Fibroblast of upper back skin (primary cell): ENCODE measurements around the gene LRRC27.

Experiments
- DNase-seq: peaks from one replicate; pipeline ENCODE4 v3.0.0-alpha.2; 2013

The LRRC27 gene

GRCh38 chr10:132360766-132361447 is 28.9 kb downstream of the LRRC27 start:
- no peak for DNase-seq

DNA sequence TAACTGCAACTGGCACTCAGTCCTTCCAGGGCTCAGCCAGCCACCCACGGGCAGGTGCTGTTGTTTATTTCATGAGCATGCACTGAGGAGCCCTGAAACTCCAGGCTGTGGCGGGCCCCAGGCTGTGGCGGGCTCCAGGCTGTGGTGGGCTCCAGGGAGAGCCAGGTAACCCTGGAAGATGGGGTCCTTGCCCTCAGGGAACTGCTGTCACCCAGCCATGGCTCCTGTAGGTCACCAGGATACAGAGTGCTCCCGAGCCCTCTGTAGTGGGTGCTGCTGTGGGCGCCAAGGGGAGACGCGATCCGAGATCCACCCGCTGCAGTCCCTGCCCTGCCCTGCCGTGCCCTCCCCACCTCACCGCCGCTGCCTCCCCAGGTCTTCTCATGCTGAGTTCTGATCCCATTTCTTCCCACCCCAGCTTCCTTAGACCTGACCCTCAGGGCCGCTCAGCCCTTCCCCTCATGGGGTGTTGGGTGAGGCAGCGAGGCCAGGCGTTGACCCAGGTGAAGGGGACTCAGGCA is 29.6 kb downstream of the LRRC27 start:
- DNase-seq, result no peak

DNA sequence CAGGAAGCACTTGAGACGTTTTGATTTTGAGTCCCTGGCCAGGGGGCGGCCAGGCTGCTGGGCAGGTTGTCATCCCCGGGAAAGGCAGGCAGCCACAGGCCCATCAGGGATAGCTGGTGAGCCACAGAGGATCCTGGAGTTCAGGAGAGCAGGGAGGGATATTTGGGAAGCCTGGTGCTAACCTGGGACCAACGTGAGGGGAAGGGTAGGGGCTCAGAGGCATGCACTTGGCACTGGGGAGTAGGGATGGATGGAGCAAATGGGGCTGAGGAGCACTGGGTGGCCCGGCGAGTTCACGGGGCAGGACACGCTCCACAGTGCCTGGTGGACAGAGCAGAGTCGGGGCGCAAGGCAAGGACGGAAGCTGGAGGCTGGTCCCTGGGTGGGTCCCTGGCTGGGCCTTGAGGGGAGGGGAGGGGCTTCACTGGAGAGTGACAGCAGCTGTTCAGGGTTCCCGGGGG is 30.2 kb downstream of the LRRC27 start:
- no peak for DNase-seq

DNA sequence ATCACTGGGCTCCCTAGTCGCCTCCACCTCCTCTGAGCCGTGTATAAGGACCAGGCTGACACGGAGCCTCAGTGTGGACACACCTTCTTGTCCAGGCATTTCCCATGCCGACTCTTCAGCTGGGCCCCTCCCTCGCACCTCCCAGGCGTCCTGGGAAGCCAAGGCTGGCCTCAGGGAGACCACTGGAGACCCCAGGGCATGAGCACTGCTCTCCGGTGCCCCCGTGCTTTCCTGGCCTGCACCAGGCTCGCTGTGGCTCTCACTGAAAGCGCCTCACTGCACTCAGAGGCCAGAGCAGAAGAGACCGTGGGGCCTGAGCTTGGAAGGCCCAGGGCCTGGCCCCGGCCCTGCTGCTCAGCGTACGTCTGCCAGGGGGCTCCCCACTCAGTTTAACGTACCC is 31.4 kb downstream of the LRRC27 start:
- no peak for DNase-seq

DNA sequence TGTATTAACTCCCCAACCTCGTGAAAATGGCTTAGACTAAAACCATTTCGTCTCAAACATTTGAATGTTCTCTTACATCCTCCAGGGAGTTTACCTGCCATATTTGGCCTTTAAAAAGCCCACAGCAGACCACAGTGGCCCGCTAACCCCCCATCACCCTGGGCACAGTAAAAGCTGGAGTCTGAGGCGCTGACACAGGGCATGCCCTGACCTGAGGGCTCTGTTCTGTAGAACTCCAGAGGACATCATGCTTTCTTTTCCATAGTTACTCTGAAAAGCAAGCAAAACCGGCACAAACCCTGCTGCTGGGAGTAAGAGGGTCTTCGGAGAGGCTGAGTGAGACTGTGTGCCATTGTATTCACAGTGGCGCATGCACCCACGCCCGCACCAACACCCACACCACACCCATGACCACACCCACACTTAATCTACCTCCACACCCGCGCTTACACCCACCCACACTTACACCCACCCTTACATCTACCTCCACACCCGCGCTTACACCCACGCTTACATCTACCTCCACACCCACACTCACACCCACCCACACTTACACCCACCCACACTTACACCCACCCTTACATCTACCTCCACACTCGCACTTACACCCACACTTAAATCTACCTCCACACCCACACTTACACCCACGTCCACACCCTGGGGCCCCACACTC is 32.1 kb downstream of the LRRC27 start:
- DNase-seq, result no peak

GRCh38 chr10:132364594-132364970 is 32.6 kb downstream of the LRRC27 start:
- no peak for DNase-seq

DNA sequence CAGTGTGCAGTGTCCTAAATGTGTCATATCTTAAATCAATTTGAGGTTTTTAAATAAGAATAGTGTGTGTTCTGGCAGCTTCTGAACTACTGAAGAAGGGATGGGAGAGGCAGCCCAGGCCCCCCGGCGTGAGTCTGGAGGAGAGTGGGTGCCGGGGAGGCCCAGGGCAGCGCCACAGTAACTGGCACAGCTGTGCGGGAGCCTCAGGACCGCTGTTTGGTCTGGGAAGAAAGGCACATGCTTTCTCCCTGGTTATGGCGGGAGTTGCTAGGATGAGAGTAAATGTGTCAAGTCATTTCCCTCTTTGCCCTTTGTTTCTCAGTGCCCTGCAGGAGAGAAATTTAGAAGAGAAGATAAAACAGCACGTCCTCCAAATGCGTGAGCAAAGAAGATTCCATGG is 33.1 kb downstream of the LRRC27 start:
- no peak for DNase-seq

- no peak for DNase-seq
Measured at GRCh38 chr10:132366006-132366405, 34.0 kb downstream of the LRRC27 start.

DNA sequence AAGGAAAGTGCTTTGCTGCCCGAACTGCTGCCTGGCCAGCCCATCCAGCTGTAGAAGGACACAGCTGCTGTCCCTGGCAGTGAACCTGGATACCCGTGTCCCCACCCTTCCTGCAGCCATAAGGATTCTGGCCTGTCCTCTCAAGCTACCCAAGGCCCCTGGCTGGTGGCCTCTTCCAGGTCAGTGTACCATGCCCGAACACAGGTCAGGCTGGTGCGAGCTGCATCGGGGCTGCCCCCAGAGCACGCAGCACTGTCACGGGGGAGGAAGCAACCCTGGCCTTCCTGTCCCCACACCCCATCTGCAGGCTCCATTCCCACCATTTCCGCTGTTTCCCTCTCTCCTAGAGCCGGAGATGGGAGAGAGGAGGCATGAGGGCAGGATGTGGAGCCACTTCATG is 34.5 kb downstream of the LRRC27 start:
- DNase-seq, result no peak

DNA sequence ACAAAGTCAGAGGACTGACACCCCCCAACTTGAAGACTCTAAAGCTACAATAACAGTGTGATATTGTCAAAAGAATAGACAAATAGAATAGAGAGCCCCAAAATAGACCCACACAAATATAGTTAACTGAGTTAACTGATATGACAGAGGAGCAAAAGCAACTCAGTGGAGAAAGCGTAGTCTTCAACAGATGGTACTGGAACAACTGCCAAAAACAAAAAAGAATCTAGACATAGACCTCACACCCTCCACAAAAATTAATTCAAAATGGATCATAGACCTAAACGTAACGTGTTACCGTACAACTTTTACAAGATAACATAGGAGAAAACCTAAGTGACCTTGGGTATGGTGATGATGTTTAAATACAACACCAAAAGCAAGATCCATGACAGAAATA is 36.4 kb downstream of the LRRC27 start:
- no peak for DNase-seq

DNA sequence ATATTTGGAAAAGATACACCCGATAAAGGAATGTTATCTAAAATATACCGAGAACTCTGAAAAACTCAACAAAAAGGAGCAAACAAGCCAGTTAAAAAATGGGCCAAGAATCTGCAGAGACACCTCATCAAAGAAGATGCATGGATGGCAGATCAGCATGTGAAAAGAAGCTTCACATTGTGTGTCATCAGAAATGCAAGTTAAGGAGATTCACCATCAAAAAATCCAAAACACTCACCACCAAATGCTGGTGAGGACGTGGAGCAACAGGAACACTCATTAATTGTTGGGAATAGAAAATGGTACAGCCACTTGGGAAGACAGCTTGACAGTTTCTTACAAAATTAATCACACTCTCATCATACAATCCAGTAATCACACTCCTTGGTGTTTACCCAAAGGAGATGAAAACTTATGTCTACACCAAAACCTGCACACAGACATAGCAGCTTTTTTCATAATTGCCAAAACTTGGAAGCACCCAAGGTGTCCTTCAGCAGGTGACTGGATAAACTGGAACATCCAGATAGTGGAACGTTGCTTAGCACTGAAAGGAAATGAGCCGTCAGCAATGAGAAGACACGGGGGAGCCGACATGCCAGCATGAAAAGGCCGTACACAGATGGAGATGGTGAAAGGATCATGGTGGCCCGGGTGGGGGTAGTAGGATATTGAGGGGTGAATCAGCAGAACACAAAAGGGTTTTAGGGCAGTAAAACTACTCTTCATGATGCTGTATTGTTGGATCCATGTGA is 37.1 kb downstream of the LRRC27 start:
- peak; percentile 68 for DNase-seq

GRCh38 chr10:132369636-132370185 is 37.7 kb downstream of the LRRC27 start:
- no peak for DNase-seq

GRCh38 chr10:132370426-132371340 is 38.7 kb downstream of the LRRC27 start:
- DNase-seq, result no peak

GRCh38 chr10:132371641-132372081 is 39.7 kb downstream of the LRRC27 start:
- no peak for DNase-seq

DNA sequence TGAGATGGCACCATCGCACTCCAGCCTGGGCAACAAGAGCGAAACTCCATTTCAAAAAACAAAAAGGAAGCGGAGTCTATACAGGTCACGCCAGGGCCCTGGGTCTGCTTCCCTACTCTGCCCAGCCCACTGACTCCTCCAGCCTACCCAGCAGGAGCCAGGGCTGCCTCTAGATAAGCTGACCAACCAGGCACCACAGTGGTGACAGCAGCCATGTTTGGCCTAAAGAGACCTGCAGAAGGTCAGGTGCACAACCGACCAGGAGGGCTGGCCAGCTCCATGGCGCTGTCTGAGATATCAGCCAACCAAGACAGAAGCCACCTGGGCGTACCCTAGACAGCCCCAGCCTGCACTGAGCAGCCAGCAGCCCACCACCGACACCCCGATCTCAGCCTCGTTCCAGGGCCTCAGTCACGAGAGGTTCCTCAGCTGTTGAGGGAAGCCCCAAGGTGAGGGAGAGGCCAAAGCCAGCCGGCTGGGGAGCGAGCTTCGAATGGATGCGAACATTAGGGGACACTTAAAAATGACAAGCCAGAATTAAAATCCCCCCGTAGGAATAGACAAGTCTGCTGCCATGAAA is 40.6 kb downstream of the LRRC27 start:
- DNase-seq, result no peak

DNA sequence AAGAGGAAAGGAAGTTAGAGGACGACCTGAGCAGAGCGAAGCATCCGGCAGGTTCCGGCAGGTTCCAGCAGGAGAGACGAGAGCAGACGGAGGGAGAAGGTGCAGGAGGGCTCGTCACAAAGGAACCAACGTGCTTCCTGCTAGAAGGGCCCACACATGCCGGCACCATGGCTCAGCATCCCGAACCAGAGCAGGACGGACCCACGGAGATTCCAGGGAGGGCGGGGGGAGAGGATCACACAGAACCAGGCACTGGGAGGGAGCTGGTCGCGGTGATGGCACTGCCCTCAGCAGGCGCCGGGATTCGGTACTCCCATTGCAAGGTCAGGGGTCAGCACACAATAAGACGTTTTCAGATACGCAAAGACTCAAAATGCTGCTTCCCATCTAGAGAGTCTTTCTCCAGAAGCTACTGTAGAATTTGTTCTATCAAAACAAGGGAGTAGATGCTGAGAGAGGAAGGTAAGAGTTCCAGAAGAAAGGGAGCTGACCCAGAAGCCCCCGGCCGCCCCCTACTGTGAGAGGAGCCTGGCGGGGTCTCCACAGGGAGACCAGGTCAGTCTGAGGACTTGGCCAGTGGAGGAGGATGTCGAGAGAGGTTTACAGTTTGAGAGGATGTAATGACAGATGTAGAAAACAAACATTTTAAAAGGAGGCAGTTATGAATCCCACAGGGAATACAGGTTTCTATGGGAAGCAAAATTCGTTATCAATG is 41.4 kb downstream of the LRRC27 start:
- DNase-seq, result no peak

DNA sequence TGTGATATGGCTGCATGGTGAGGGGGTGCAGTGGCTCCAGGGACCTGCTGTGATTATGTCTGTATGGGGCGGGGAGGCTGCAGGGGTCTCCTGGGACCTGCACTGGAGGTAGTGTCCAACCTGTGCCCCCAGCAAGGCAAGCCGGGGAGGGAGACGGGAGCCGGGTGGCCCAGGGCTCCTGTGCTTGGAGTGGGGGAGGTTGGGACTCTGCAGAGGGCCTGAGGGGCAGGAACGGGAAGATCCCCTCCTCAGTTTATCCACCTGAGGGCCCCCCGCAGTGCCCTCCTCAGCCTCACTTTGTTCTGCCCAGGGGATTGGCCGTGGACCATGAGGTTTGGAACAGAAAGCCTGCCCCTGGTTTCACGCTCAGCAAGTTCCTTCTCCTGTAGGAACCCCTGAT is 42.2 kb downstream of the LRRC27 start:
- no peak for DNase-seq

GRCh38 chr10:132374612-132375011 is 42.6 kb downstream of the LRRC27 start:
- DNase-seq, result no peak

DNA sequence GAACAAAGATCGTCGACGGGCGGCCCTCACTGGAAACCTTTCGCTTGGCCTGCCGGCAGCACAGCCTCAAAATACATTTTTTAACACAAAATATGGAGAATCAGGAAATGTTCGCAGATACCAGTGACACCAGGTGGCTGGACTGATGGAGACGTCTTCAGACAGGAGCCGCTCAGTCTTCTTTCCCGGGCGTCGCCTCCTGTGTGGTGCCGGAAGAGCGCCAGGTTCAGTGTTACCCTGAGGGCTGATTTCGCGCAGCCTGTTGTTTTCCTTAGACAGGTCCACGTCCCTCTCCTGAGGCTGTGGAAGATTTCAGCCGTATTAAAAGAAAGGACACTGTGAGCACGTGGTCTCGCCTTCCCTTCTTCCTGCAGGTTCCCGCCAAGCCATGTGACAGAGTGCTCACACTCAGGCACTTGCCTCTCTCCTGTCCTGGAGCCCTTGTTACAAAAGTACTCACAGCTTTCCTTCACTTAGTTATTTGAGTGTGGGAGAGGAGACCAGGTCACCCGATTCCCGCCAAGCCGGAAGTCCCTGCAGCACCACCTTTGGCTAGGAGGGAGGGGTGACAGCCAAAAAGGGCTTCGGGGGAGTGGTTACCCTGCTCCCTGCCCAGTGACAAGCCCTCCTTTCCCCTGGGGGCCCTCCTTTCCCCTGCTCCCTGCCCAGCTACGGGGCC is 43.3 kb downstream of the LRRC27 start:
- DNase-seq, result no peak

- DNase-seq, result no peak
Measured at GRCh38 chr10:132375795-132376297, 43.9 kb downstream of the LRRC27 start.
